Brain microvascular endothelial cell (primary cell): ENCODE measurements around the gene GRIN2C.
"Not testable (repeated sequence)": the region's sequence is repeated elsewhere in the genome, so short reads cannot be mapped to it uniquely, and the experiment has no call there.

Experiments used
- DNase-seq: peaks from one replicate; pipeline ENCODE4 v3.0.0-alpha.2; 2020
- H3K27ac ChIP-seq: fragments of 250-450 bp; sonication (Bioruptor Pico); 2 replicates; pipeline ENCODE4 v1.5.1; 2020; ENCODE audit warnings: mild to moderate bottlenecking, moderate library complexity
- H3K27me3 ChIP-seq: fragments of 250-450 bp; sonication (Bioruptor Pico); replicated peaks from 2 replicates; pipeline ENCODE4 v1.5.1; 2020; ENCODE audit warnings: mild to moderate bottlenecking
- H3K36me3 ChIP-seq: fragments of 250-450 bp; sonication (Bioruptor Pico); replicated peaks from 2 replicates; pipeline ENCODE4 v1.5.1; 2020; ENCODE audit warnings: mild to moderate bottlenecking
- H3K4me3 ChIP-seq: 2 replicates; pipeline ENCODE4 v1.5.1; 2011; ENCODE audit warnings: low read depth, mild to moderate bottlenecking, control low read depth, low read length, moderate library complexity
- CTCF ChIP-seq: IDR thresholded peaks from 2 replicates; pipeline ENCODE4 v1.5.1; 2011; ENCODE audit warnings: low read depth, mild to moderate bottlenecking, moderate library complexity, low read length, control low read depth, inconsistent platforms; ENCODE audit errors: missing control alignments
- in situ Hi-C: cut with HindIII; loops from 2 replicates; pipeline ENCODE4 v1.10.0; 2017; ENCODE audit warnings: low sequenced_read_pairs, low pct_ligation_motif_present

The GRIN2C gene

GRCh38 chr17:74872313-74873036 is 12.8 kb upstream of the GRIN2C start, which contains the start of gene FDXR:
TSS of gene FDXR (minus strand) at chr17:74872994. CDS start at chr17:74872944, 50 bp downstream.
- H3K4me3 ChIP-seq = peak within 1 kb of the TSS; percentile 81
- no peaks in the 10 kb centered on the region for H3K36me3 ChIP-seq
- no peaks in the 10 kb centered on the region for H3K27me3 ChIP-seq
- no peak for DNase-seq
- peak within 1 kb of the TSS; percentile 68 for H3K27ac ChIP-seq
- no peak for TF ChIP-seq CTCF
- in situ Hi-C loops = no loop called here

- Histone ChIP-seq H3K4me3 (no peak overlapping the region), H3K36me3 (no peaks in the 10 kb centered on the region), H3K27ac (no peak overlapping the region), H3K27me3 (no peaks in the 10 kb centered on the region)
- in situ Hi-C loops = no loop called here
- no peak for TF ChIP-seq CTCF
- DNase-seq = no peak
These were observed 11.8 kb upstream of the GRIN2C start for GRCh38 chr17:74871356-74872076.

GRCh38 chr17:74870512-74870911 is 10.8 kb upstream of the GRIN2C start:
- DNase-seq = peak; percentile 33
- in situ Hi-C loops = no loop called here
- H3K27ac ChIP-seq = no peak overlapping the region

GRCh38 chr17:74870028-74870427 is 10.3 kb upstream of the GRIN2C start:
- H3K4me3 ChIP-seq, H3K27ac ChIP-seq, H3K36me3 ChIP-seq, DNase-seq, in situ Hi-C loops, H3K27me3 ChIP-seq: not testable (repeated sequence)

More at GRCh38 chr17:74870512-74870911, 10.8 kb upstream of the GRIN2C start:
- Histone ChIP-seq H3K4me3 (no peak overlapping the region), H3K27me3 (no peaks in the 10 kb centered on the region), H3K36me3 (no peaks in the 10 kb centered on the region)
- no peak for TF ChIP-seq CTCF

- no peak for DNase-seq
These were observed 9.2 kb upstream of the GRIN2C start for GRCh38 chr17:74868908-74869255.

More at GRCh38 chr17:74868908-74869255, 9.2 kb upstream of the GRIN2C start:
- no peak for TF ChIP-seq CTCF
- no peak overlapping the region for H3K27ac ChIP-seq
- in situ Hi-C loops = no loop called here
- H3K27me3 ChIP-seq = no peaks in the 10 kb centered on the region
- H3K36me3 ChIP-seq = no peaks in the 10 kb centered on the region
- no peak overlapping the region for H3K4me3 ChIP-seq
